ENCODE measurements around the gene DHCR24.
"Not testable (repeated sequence)": the region's sequence is repeated elsewhere in the genome, so short reads cannot be mapped to it uniquely, and the experiment has no call there.

The DHCR24 gene

DNA sequence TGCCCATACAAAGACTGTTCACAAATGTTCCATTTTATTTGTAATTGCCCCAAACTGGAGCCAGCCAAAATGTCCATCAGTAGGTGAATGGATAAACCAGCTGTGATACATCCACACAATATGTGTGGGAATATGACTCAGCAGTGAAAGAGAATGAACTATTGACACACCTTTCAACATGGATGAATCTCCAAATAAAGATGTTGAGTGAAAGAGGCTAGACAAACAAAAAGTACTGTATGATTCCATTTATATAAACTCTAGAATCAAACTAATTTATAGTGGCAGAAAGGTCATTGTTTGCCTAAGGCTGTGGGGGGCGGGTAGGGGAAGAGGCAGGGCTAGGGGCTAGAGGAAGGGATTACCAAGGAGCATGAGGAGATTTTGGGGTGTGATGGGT, 4.5 kb downstream of the DHCR24 start:
- H3K9ac ChIP-seq (ENCODE audit: low read length), result no peak overlapping the region
- H3K36me3 ChIP-seq (ENCODE audit: insufficient read depth, low read length), result peaks cover 79% of the 10 kb centered on the region
- H3F3A ChIP-seq (ENCODE audit: insufficient read depth, low read length), result no peaks in the 10 kb centered on the region
- peaks cover 2% of the 10 kb centered on the region; the same call in 1 of the 2 replicates for H4K20me1 ChIP-seq (ENCODE audit: insufficient read depth, low read length)
- H3K27me3 ChIP-seq (ENCODE audit: insufficient read depth, low read length), result no peaks in the 10 kb centered on the region
- H3K9me2 ChIP-seq (ENCODE audit: low read depth, low read length), result no peaks in the 10 kb centered on the region
- H3K9me3 ChIP-seq (ENCODE audit: low read length), result no peaks in the 10 kb centered on the region
- no peak for TF ChIP-seq EZH2 (IDR thresholded peaks at IDR 0.05; ENCODE audit: borderline replicate concordance, low read length)
- TF ChIP-seq, protein P1, sequence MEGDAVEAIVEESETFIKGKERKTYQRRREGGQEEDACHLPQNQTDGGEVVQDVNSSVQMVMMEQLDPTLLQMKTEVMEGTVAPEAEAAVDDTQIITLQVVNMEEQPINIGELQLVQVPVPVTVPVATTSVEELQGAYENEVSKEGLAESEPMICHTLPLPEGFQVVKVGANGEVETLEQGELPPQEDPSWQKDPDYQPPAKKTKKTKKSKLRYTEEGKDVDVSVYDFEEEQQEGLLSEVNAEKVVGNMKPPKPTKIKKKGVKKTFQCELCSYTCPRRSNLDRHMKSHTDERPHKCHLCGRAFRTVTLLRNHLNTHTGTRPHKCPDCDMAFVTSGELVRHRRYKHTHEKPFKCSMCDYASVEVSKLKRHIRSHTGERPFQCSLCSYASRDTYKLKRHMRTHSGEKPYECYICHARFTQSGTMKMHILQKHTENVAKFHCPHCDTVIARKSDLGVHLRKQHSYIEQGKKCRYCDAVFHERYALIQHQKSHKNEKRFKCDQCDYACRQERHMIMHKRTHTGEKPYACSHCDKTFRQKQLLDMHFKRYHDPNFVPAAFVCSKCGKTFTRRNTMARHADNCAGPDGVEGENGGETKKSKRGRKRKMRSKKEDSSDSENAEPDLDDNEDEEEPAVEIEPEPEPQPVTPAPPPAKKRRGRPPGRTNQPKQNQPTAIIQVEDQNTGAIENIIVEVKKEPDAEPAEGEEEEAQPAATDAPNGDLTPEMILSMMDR (IDR thresholded peaks at IDR 0.05; ENCODE audit: low read length), result no peak
- H3K4me2 ChIP-seq (ENCODE audit: low read length), result no peak overlapping the region
- no peak overlapping the region for H3K27ac ChIP-seq (ENCODE audit: low read depth, low read length, poor library complexity, severe bottlenecking)
- H2AFZ ChIP-seq (ENCODE audit: low read length), result no peak overlapping the region
- no peak overlapping the region for H3K4me3 ChIP-seq (ENCODE audit: low read depth, low read length, poor library complexity, severe bottlenecking)
- peaks cover 82% of the 10 kb centered on the region for H3K79me2 ChIP-seq (ENCODE audit: insufficient read depth, low read length)
- H3K4me1 ChIP-seq (ENCODE audit: insufficient read depth, low read length, severe bottlenecking), result peaks cover 27% of the 10 kb centered on the region

DNA sequence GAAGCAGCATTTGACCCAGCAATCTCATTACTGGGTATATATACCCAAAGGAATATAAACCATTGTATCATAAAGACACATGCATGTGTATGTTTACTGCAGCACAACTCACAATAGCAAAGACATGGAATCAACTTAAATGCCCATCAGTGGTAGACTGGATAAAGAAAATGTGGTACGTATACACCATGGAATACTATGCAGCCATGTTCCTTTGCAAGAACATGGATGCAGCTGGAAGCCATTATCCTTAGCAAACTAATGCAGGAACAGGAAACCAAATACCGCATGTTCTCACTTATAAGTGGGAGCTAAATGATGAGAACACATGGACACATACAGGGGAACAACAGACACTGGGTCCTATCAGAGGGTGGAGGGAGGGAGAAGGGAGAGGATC, 5.4 kb downstream of the DHCR24 start:
- not testable (repeated sequence) for H3K4me3 ChIP-seq (ENCODE audit: low read depth, low read length, poor library complexity, severe bottlenecking); H3K27ac ChIP-seq (ENCODE audit: low read depth, low read length, poor library complexity, severe bottlenecking); H3K9me2 ChIP-seq (ENCODE audit: low read depth, low read length); H3F3A ChIP-seq (ENCODE audit: insufficient read depth, low read length); H4K20me1 ChIP-seq (ENCODE audit: insufficient read depth, low read length); H3K9ac ChIP-seq (ENCODE audit: low read length); H3K27me3 ChIP-seq (ENCODE audit: insufficient read depth, low read length); H2AFZ ChIP-seq (ENCODE audit: low read length); H3K4me2 ChIP-seq (ENCODE audit: low read length); H3K9me3 ChIP-seq (ENCODE audit: low read length)
- Histone ChIP-seq H3K4me1 (ENCODE audit: insufficient read depth, low read length, severe bottlenecking) (peaks cover 25% of the 10 kb centered on the region), H3K36me3 (ENCODE audit: insufficient read depth, low read length) (peaks cover 88% of the 10 kb centered on the region), H3K79me2 (ENCODE audit: insufficient read depth, low read length) (peaks cover 80% of the 10 kb centered on the region)

DNA sequence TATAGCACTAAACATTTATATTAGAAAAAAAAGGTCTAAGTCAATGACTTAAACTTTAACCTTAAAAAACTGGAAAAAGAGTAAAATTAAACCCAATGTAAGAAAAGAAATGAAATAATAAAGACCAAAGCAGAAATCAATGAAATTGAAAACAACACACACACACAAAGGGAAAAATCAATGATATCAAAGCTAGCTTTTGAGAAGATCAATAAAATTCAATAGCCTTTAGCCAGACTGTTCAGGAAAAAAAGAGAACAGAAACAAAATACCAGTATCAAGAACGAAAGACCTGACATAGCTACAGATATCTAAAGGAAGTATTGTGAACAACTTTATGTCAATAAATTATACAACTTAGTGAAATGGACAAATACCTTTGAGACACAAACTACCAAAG, 7.1 kb downstream of the DHCR24 start:
- H3K27me3 ChIP-seq (ENCODE audit: insufficient read depth, low read length), result no peaks in the 10 kb centered on the region
- H3K79me2 ChIP-seq (ENCODE audit: insufficient read depth, low read length), result peaks cover 62% of the 10 kb centered on the region
- H3K36me3 ChIP-seq (ENCODE audit: insufficient read depth, low read length), result peaks cover 96% of the 10 kb centered on the region
- TF ChIP-seq EZH2 (IDR thresholded peaks at IDR 0.05; ENCODE audit: borderline replicate concordance, low read length), result no peak
- TF ChIP-seq, protein P1 (IDR thresholded peaks at IDR 0.05; ENCODE audit: low read length), result no peak
- H3K9me2 ChIP-seq (ENCODE audit: low read depth, low read length), result no peaks in the 10 kb centered on the region
- no peak overlapping the region for H3K4me3 ChIP-seq (ENCODE audit: low read depth, low read length, poor library complexity, severe bottlenecking)
- no peak overlapping the region for H3K27ac ChIP-seq (ENCODE audit: low read depth, low read length, poor library complexity, severe bottlenecking)
- no peaks in the 10 kb centered on the region for H3F3A ChIP-seq (ENCODE audit: insufficient read depth, low read length)
- no peak overlapping the region for H2AFZ ChIP-seq (ENCODE audit: low read length)
- H3K4me2 ChIP-seq (ENCODE audit: low read length), result no peak overlapping the region
- peaks cover 2% of the 10 kb centered on the region; the same call in 1 of the 2 replicates for H4K20me1 ChIP-seq (ENCODE audit: insufficient read depth, low read length)
- no peak overlapping the region for H3K9ac ChIP-seq (ENCODE audit: low read length)
- H3K4me1 ChIP-seq (ENCODE audit: insufficient read depth, low read length, severe bottlenecking), result peaks cover 16% of the 10 kb centered on the region
- H3K9me3 ChIP-seq (ENCODE audit: low read length), result no peaks in the 10 kb centered on the region

GRCh38 chr1:54876814-54877213, 10.2 kb downstream of the DHCR24 start:
- Histone ChIP-seq H3K27ac (ENCODE audit: low read depth, low read length, poor library complexity, severe bottlenecking) (no peak overlapping the region), H3F3A (ENCODE audit: insufficient read depth, low read length) (no peaks in the 10 kb centered on the region), H3K36me3 (ENCODE audit: insufficient read depth, low read length) (peaks cover 94% of the 10 kb centered on the region), H3K4me1 (ENCODE audit: insufficient read depth, low read length, severe bottlenecking) (no peaks in the 10 kb centered on the region), H3K79me2 (ENCODE audit: insufficient read depth, low read length) (peaks cover 32% of the 10 kb centered on the region), H2AFZ (ENCODE audit: low read length) (no peak overlapping the region), H3K4me3 (ENCODE audit: low read depth, low read length, poor library complexity, severe bottlenecking) (no peak overlapping the region), H4K20me1 (ENCODE audit: insufficient read depth, low read length) (peaks cover 2% of the 10 kb centered on the region; the same call in 1 of the 2 replicates), H3K4me2 (ENCODE audit: low read length) (no peak overlapping the region), H3K9ac (ENCODE audit: low read length) (no peak overlapping the region), H3K9me3 (ENCODE audit: low read length) (no peaks in the 10 kb centered on the region), H3K9me2 (ENCODE audit: low read depth, low read length) (no peaks in the 10 kb centered on the region), H3K27me3 (ENCODE audit: insufficient read depth, low read length) (no peaks in the 10 kb centered on the region)
- TF ChIP-seq EZH2 (IDR thresholded peaks at IDR 0.05; ENCODE audit: borderline replicate concordance, low read length), result no peak
- TF ChIP-seq, protein P1 (IDR thresholded peaks at IDR 0.05; ENCODE audit: low read length), result no peak
